ENCODE results near the gene STK36.

GRCh38 chr2:218721488-218721887 is 49.6 kb downstream of the STK36 start:
- TF ChIP-seq ESRRA (IDR thresholded peaks at IDR 0.05; ENCODE audit: borderline replicate concordance, low read length) = no peak
- TF ChIP-seq CTCF (IDR thresholded peaks at IDR 0.05) = no peak
- no peak for TF ChIP-seq SMC3 (IDR thresholded peaks at IDR 0.05)
- no peak for TF ChIP-seq POLR2A (IDR thresholded peaks at IDR 0.05; ENCODE audit: low read length)
- no peak for TF ChIP-seq CHD2 (IDR thresholded peaks at IDR 0.05; ENCODE audit: low read length, partially characterized antibody)
- TF ChIP-seq KDM1A (IDR thresholded peaks at IDR 0.05; ENCODE audit: low read depth) = no peak
